KOPT-K1 (cell line): ENCODE data around the gene CHRNA9.

ENCODE experiments used
- H3K27ac ChIP-seq: fragments of 200-600 bp; sonication (generic); 2 replicates; pipeline ENCODE4 v1.5.1; 2016; ENCODE audit warnings: antibody characterized with exemption, mild to moderate bottlenecking, low read depth, low read length; ENCODE audit not compliant: poor library complexity, severe bottlenecking
- H3K36me3 ChIP-seq: fragments of 200-600 bp; sonication (generic); 2 replicates; pipeline ENCODE4 v1.5.1; 2017; ENCODE audit warnings: antibody characterized with exemption, mild to moderate bottlenecking, low read length, moderate library complexity; ENCODE audit not compliant: insufficient read depth
- H3K9me3 ChIP-seq: fragments of 200-600 bp; sonication (generic); 2 replicates; pipeline ENCODE4 v1.5.1; 2017; ENCODE audit warnings: antibody characterized with exemption, low read length, mild to moderate bottlenecking; ENCODE audit not compliant: insufficient read depth, poor library complexity, severe bottlenecking

Gene CHRNA9

DNA sequence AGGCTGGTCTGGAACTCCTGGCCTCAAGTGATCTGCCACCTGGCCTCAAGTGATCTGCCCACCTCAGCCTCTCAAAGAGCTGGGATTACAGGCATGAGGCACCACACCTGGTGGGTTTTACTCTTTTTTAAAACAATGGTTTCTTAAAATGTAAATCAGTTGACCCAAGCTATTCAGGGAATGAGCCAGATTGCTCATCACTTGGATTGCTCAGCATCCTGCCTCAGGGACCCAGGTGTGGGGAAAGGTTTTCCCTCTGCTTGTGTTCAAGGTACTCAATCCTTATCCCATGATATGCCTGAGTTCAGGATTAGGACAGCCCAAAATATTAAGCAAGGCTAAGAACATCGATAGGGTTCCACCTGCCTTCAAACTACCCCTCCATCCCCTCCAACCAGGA, 67.4 kb downstream of the CHRNA9 start:
- Histone ChIP-seq H3K36me3 (no peaks in the 10 kb centered on the region), H3K27ac (no peak overlapping the region), H3K9me3 (peaks cover 16% of the 10 kb centered on the region)

- Histone ChIP-seq H3K27ac (no peak overlapping the region), H3K9me3 (peaks cover 19% of the 10 kb centered on the region), H3K36me3 (no peaks in the 10 kb centered on the region)
These were observed 67.9 kb downstream of the CHRNA9 start for GRCh38 chr4:40403081-40403480.
